ENCODE measurements around the gene NDST1. TPM values are rescaled to one million over a fixed set of nuclear protein-coding genes. Genes with fewer than 3 reads are reported as not detected.
A peak's percentile ranks its signal among the peaks of the same experiment; 100 is the strongest.

NDST1 gene
- total RNA-seq, 2 donors from 2014 or later = 112 to 131 TPM

DNA sequence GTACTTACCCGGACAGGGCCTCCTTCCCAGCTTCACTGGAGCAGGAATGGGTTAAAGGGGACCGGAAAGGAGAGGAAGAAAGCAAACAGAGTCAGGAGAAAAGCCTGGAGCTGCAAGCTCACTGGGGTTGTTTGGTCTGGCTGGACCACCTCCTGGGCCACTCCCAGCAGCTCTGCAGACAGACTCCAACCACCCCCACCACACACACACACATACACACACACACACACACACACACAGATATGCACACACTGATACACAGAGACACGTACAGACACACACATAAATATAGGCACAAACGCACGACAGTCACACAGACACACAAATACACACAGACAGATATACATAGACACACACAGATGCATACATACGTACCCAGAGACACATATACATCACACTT is 97.6 kb downstream of the NDST1 start:
- peak overlapping the region; percentile 27 for H3K4me3 ChIP-seq
- H3K4me1 ChIP-seq (ENCODE audit: control insufficient read depth in 1 of 2, low read depth in 2 of 2) = peaks cover 75 to 96% of the 10 kb centered on the region in 2 donors
- H3K27me3 ChIP-seq (replicated peaks; ENCODE audit: insufficient read depth) = no peaks in the 10 kb centered on the region
- no peaks in the 10 kb centered on the region for H3K9me3 ChIP-seq
- H3K27ac ChIP-seq = peak overlapping the region; percentile 94 to 99
- H3K36me3 ChIP-seq = no peaks in the 10 kb centered on the region
- ATAC-seq (ENCODE audit: insufficient number of reproducible peaks, low FRiP score, low read depth) (no peak), DNase-seq (ENCODE audit: low spot score) (no peak)
- TF ChIP-seq CTCF (IDR thresholded peaks at IDR 0.05) = no peak

GRCh38 chr5:150606476-150606875 is 98.5 kb downstream of the NDST1 start:
- Histone ChIP-seq H3K4me3 (no peak overlapping the region), H3K36me3 (no peaks in the 10 kb centered on the region), H3K27ac (peak overlapping the region; percentile 94 to 99), H3K4me1 (ENCODE audit: control insufficient read depth in 1 of 2, low read depth in 2 of 2) (peaks cover 77 to 99% of the 10 kb centered on the region in 2 donors), H3K9me3 (no peaks in the 10 kb centered on the region), H3K27me3 (replicated peaks; ENCODE audit: insufficient read depth) (no peaks in the 10 kb centered on the region)
- no peak for ATAC-seq (ENCODE audit: insufficient number of reproducible peaks, low FRiP score, low read depth)
- TF ChIP-seq CTCF (IDR thresholded peaks at IDR 0.05) = no peak
- DNase-seq (ENCODE audit: low spot score) = no peak

- Histone ChIP-seq H3K36me3 (no peaks in the 10 kb centered on the region), H3K27me3 (replicated peaks; ENCODE audit: insufficient read depth) (no peaks in the 10 kb centered on the region), H3K4me3 (no peak overlapping the region), H3K4me1 (ENCODE audit: control insufficient read depth in 1 of 2, low read depth in 2 of 2) (peaks cover 77 to 99% of the 10 kb centered on the region in 2 donors), H3K9me3 (no peaks in the 10 kb centered on the region), H3K27ac (peak overlapping the region; percentile 94 to 99)
- no peak for ATAC-seq (ENCODE audit: insufficient number of reproducible peaks, low FRiP score, low read depth)
- no peak for DNase-seq (ENCODE audit: low spot score)
- TF ChIP-seq CTCF (IDR thresholded peaks at IDR 0.05) = no peak
Observed at GRCh38 chr5:150607105-150607504, 99.2 kb downstream of the NDST1 start.

Other genes starting within 250 kb of the NDST1 start
- gene CAMK2A, start 218.4 kb upstream of the NDST1 start, total RNA-seq = under 1 TPM in 1 of 2 donors, not detected in 1; 0.35 TPM
- gene ARSI, start 205.2 kb upstream of the NDST1 start, total RNA-seq = 1 to 10 TPM in 1 of 2 donors, under 1 TPM in 1; 0.41 to 4.3 TPM
- 10 to 100 TPM; 23.4 to 47.0 TPM for gene TCOF1, start 150.4 kb upstream of the NDST1 start, total RNA-seq
- gene CD74, start 95.2 kb upstream of the NDST1 start, total RNA-seq = 1,000 to 10,000 TPM in 1 of 2 donors, 100 to 1,000 TPM in 1; 844 to 1,048 TPM
- gene RPS14, start 58.4 kb upstream of the NDST1 start, total RNA-seq = 1,000 to 10,000 TPM; 1,311 to 1,492 TPM
- 100 to 1,000 TPM; 191 to 226 TPM for gene SYNPO, start 132.5 kb downstream of the NDST1 start, total RNA-seq
- 1 to 10 TPM in 1 of 2 donors, under 1 TPM in 1; 0.81 to 2.8 TPM for gene MYOZ3, start 153.1 kb downstream of the NDST1 start, total RNA-seq
- 10 to 100 TPM; 37.8 to 46.5 TPM for gene RBM22, start 192.9 kb downstream of the NDST1 start, total RNA-seq

Data from thoracic aorta (tissue), 2 donors.